K562 (cell line): ENCODE results near the gene LY6G6C. TPM values are rescaled to one million over a fixed set of nuclear protein-coding genes. Genes with fewer than 3 reads are reported as not detected.

Experiments used
- ADNP ChIP-seq: fragments of 200-800 bp; sonication (Bioruptor generic); IDR thresholded peaks from 2 replicates; pipeline ENCODE4 v1.6.1; 2016; ENCODE audit warnings: missing genetic modification characterization, missing compliant biosample characterization
- CXXC5 ChIP-seq: fragments of 250-450 bp; sonication (Bioruptor Pico); IDR thresholded peaks from 2 replicates; pipeline ENCODE4 v1.8.0; 2022; ENCODE audit warnings: inconsistent platforms, mild to moderate bottlenecking, moderate library complexity
- EGR1 ChIP-seq: fragments of 450-650 bp; conservative IDR thresholded peaks from 2 replicates; pipeline ENCODE4 v1.6.1; 2017; ENCODE audit warnings: mild to moderate bottlenecking
- ELF1 ChIP-seq: fragments of 200-800 bp; sonication (Bioruptor generic); IDR thresholded peaks from 2 replicates; pipeline ENCODE4 v1.6.1; 2016; ENCODE audit warnings: missing genetic modification characterization, missing compliant biosample characterization
- ELF4 ChIP-seq: fragments of 450-650 bp; formaldehyde crosslinking; IDR thresholded peaks from 2 replicates; pipeline ENCODE4 v1.4.0; 2022; ENCODE audit warnings: missing genetic modification characterization
- EP400 ChIP-seq: fragments of 450-650 bp; IDR thresholded peaks from 2 replicates; pipeline ENCODE4 v1.6.1; 2017; ENCODE audit warnings: antibody characterized with exemption, mild to moderate bottlenecking, moderate library complexity
- GABPB2 ChIP-seq: fragments of 250-450 bp; sonication (Bioruptor Pico); conservative IDR thresholded peaks from 2 replicates; pipeline ENCODE4 v1.5.1; 2021; ENCODE audit warnings: mild to moderate bottlenecking
- GTF2B ChIP-seq: IDR thresholded peaks from 2 replicates; pipeline ENCODE4 v1.6.1; 2011; ENCODE audit not compliant: insufficient read length; ENCODE audit errors: extremely low read depth
- HLTF ChIP-seq: fragments of 450-650 bp; IDR thresholded peaks from 2 replicates; pipeline ENCODE4 v1.6.1; 2016
- JUND ChIP-seq, 2 experiments: IDR thresholded peaks; 2 replicates in 1 of 2; 3 replicates in 1 of 2; pipeline ENCODE4 v1.6.1; 2011; ENCODE audit warnings: borderline replicate concordance in 2 of 2, low read depth in 2 of 2, low read length in 2 of 2, improper control_type of control experiment in 1 of 2, missing biosample characterization in 1 of 2, missing genetic modification characterization in 1 of 2, missing genetic modification reagents in 1 of 2
- MAFK ChIP-seq: IDR thresholded peaks from 2 replicates; pipeline ENCODE4 v1.6.1; 2011; ENCODE audit warnings: low read length, improper control_type of control experiment
- MEF2D ChIP-seq: conservative IDR thresholded peaks from 2 replicates; pipeline ENCODE4 v1.6.1; 2016; ENCODE audit warnings: low read depth, missing genetic modification characterization, missing compliant biosample characterization
- MXD1 ChIP-seq: fragments of 250-450 bp; sonication (Bioruptor Pico); IDR thresholded peaks from 2 replicates; pipeline ENCODE4 v1.8.0; 2021; ENCODE audit warnings: borderline replicate concordance, mild to moderate bottlenecking, moderate library complexity; ENCODE audit not compliant: poor library complexity, severe bottlenecking
- NFE2 ChIP-seq: IDR thresholded peaks from 2 replicates; pipeline ENCODE4 v1.6.1; 2014; ENCODE audit warnings: antibody characterized with exemption, low read depth
- NKRF ChIP-seq: fragments of 450-650 bp; IDR thresholded peaks from 2 replicates; pipeline ENCODE4 v1.6.1; 2016; ENCODE audit warnings: borderline replicate concordance
- PCBP2 ChIP-seq: fragments of 200-400 bp; formaldehyde crosslinking; IDR thresholded peaks from 2 replicates; pipeline ENCODE4 v1.6.1; 2018; ENCODE audit warnings: low read length, low read depth, mild to moderate bottlenecking, moderate library complexity; ENCODE audit not compliant: poor library complexity, severe bottlenecking
- POLR2G ChIP-seq: fragments of 200-400 bp; formaldehyde crosslinking; IDR thresholded peaks from 2 replicates; pipeline ENCODE4 v1.6.1; 2017; ENCODE audit warnings: low read depth, mild to moderate bottlenecking, antibody characterized with exemption, low read length, moderate library complexity
- SRF ChIP-seq, 2 experiments: fragments of 250-450, 450-650 bp in 1 of 2; sonication (Bioruptor Pico) in 1 of 2; sonication (generic) in 1 of 2; formaldehyde crosslinking; IDR thresholded peaks; 2 replicates each; pipeline versions ENCODE4 v1.5.0 to v1.5.1; 2020 to 2022; ENCODE audit warnings: mild to moderate bottlenecking in 1 of 2, missing genetic modification reagents in 1 of 2
- TCF7L2 ChIP-seq: fragments of 150-350 bp; IDR thresholded peaks from 2 replicates; pipeline ENCODE4 v1.6.1; 2016; ENCODE audit warnings: low read depth, mild to moderate bottlenecking, low read length, moderate library complexity
- TEAD2 ChIP-seq: fragments of 450-650 bp; IDR thresholded peaks from 2 replicates; pipeline ENCODE4 v1.6.1; 2016; ENCODE audit warnings: missing genetic modification characterization, control low read depth, missing compliant biosample characterization
- ZNF212 ChIP-seq: fragments of 450-650 bp; formaldehyde crosslinking; IDR thresholded peaks from 2 replicates; pipeline ENCODE4 v1.4.0; 2020; ENCODE audit warnings: mild to moderate bottlenecking
- ZNF24 ChIP-seq: fragments of 450-650 bp; IDR thresholded peaks from 2 replicates; pipeline ENCODE4 v1.6.1; 2016
- ZNF57 ChIP-seq: fragments of 450-650 bp; formaldehyde crosslinking; IDR thresholded peaks from 2 replicates; pipeline ENCODE4 v1.4.0; 2020; ENCODE audit warnings: mild to moderate bottlenecking, moderate library complexity
- ZNF75A ChIP-seq: fragments of 450-650 bp; formaldehyde crosslinking; IDR thresholded peaks from 2 replicates; pipeline ENCODE4 v1.4.0; 2020; ENCODE audit warnings: mild to moderate bottlenecking
- polyA plus RNA-seq, 8 experiments: library from polyadenylated mRNA; depleted of rRNA in 4 of 8; stranded (reverse) in 5 of 8; unstranded in 3 of 8; fragments of >200 nt; fragmentation: Nextera tagmentation in 2 of 8; fragmentation: Illumina TruSeq in 1 of 8; extraction: Ambion mirVana in 2 of 8; extraction: Trizol in 1 of 8; gene quantifications; 2 replicates each; pipeline versions ENCODE4 v1.2.1 to v1.2.3, GENCODE V29; 2011 to 2014; ENCODE audit warnings: inconsistent platforms in 1 of 8, missing spikeins in 1 of 8
- total RNA-seq, 7 experiments: library from RNA; depleted of rRNA in 6 of 7; stranded (reverse); fragments of >200 nt in 6 of 7; fragmentation: Illumina TruSeq in 2 of 7; extraction: Trizol in 2 of 7; gene quantifications; 2 replicates each; pipeline versions ENCODE4 v1.2.1 to v1.2.3, GENCODE V29; 2011 to 2021; ENCODE audit warnings: low replicate concordance in 1 of 7
- TF ChIP-seq, protein P1 (sequence below): sonication (generic); IDR thresholded peaks from 2 replicates; pipeline ENCODE4 v1.6.1; 2016
- TF ChIP-seq, protein P2 (sequence below): fragments of 450-650 bp; formaldehyde crosslinking; IDR thresholded peaks from 2 replicates; pipeline ENCODE4 v1.4.0; 2022; ENCODE audit warnings: missing genetic modification characterization

LY6G6C gene
- total and polyA plus RNA-seq, 9 of the 15 experiments (the other 6 are each of a cell fraction or from before 2014, with no cell fraction given), result 0.06 to 0.20 TPM; not detected in 7

GRCh38 chr6:31702405-31702818, 19.1 kb downstream of the LY6G6C start (continued):
- TF ChIP-seq, protein P1, sequence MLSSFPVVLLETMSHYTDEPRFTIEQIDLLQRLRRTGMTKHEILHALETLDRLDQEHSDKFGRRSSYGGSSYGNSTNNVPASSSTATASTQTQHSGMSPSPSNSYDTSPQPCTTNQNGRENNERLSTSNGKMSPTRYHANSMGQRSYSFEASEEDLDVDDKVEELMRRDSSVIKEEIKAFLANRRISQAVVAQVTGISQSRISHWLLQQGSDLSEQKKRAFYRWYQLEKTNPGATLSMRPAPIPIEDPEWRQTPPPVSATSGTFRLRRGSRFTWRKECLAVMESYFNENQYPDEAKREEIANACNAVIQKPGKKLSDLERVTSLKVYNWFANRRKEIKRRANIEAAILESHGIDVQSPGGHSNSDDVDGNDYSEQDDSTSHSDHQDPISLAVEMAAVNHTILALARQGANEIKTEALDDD, result no peak
- TF ChIP-seq SRF (CRISPR knock-in tag; IDR thresholded peaks at IDR 0.05), result 0 out of 4 replicates have a peak, but pooled peaks of 1 of the 2 experiments have one; percentile 2
- no peak for TF ChIP-seq MEF2D (tag)
- no peak for TF ChIP-seq GTF2B
- TF ChIP-seq ZNF75A (CRISPR knock-in tag), result peak; percentile 29; the same call in 1 of the 2 replicates
- TF ChIP-seq ADNP (tag), result no peak
- TF ChIP-seq JUND (IDR thresholded peaks at IDR 0.05; ENCODE audit: borderline replicate concordance, low read depth, low read length), result no peak
- TF ChIP-seq JUND (tag; IDR thresholded peaks at IDR 0.05; ENCODE audit: borderline replicate concordance, low read depth, low read length), result no peak
- TF ChIP-seq ELF1 (tag), result no peak; the same call in 1 of the 2 replicates
- no peak for TF ChIP-seq NFE2
- no peak for TF ChIP-seq TEAD2 (tag)
- no peak for TF ChIP-seq GABPB2 (CRISPR knock-in tag)
- peak; percentile 62 for TF ChIP-seq EGR1
- TF ChIP-seq, protein P2, sequence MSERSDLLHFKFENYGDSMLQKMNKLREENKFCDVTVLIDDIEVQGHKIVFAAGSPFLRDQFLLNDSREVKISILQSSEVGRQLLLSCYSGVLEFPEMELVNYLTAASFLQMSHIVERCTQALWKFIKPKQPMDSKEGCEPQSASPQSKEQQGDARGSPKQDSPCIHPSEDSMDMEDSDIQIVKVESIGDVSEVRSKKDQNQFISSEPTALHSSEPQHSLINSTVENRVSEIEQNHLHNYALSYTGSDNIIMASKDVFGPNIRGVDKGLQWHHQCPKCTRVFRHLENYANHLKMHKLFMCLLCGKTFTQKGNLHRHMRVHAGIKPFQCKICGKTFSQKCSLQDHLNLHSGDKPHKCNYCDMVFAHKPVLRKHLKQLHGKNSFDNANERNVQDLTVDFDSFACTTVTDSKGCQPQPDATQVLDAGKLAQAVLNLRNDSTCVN (CRISPR knock-in tag), result peak; percentile 60
- TF ChIP-seq MXD1 (CRISPR knock-in tag), result no peak
- TF ChIP-seq CXXC5 (CRISPR knock-in tag), result no peak
- no peak for TF ChIP-seq HLTF
- TF ChIP-seq ZNF24, result no peak
- TF ChIP-seq ELF4 (CRISPR knock-in tag), result no peak; the same call in none of the 2 replicates
- TF ChIP-seq TCF7L2, result no peak
- no peak for TF ChIP-seq NKRF
- TF ChIP-seq MAFK, result no peak
- no peak for TF ChIP-seq ZNF212 (CRISPR knock-in tag)
- no peak for TF ChIP-seq ZNF57 (CRISPR knock-in tag)
- TF ChIP-seq EP400, result no peak
- no peak for TF ChIP-seq PCBP2
- no peak for TF ChIP-seq POLR2G
